T follicular helper cell (primary cell): ENCODE data around the gene AP5S1.
"Not testable (repeated sequence)": the region's sequence is repeated elsewhere in the genome, so short reads cannot be mapped to it uniquely, and the experiment has no call there.

Source experiments
- DNase-seq: peaks from one replicate; pipeline ENCODE4 v3.0.0-alpha.2; 2020; ENCODE audit warnings: low read depth

The AP5S1 gene

GRCh38 chr20:3789201-3789600 lies 31.1 kb upstream of the AP5S1 start:
- DNase-seq, result not testable (repeated sequence)

GRCh38 chr20:3794168-3794567 lies 26.2 kb upstream of the AP5S1 start:
- not testable (repeated sequence) for DNase-seq

GRCh38 chr20:3794701-3795420 lies 25.5 kb upstream of the AP5S1 start:
- no peak for DNase-seq

GRCh38 chr20:3795511-3796468 lies 24.6 kb upstream of the AP5S1 start, which contains the start of gene CDC25B:
Gene CDC25B, plus strand, starts transcription at chr20:3796310. Its CDS starts 222 bp downstream, at chr20:3796532.
- DNase-seq, result peak; percentile 87

GRCh38 chr20:3796477-3797225 lies 23.7 kb upstream of the AP5S1 start:
- DNase-seq, result no peak

GRCh38 chr20:3797226-3797545 lies 23.2 kb upstream of the AP5S1 start:
- no peak for DNase-seq

GRCh38 chr20:3797592-3798372 lies 22.6 kb upstream of the AP5S1 start:
- no peak for DNase-seq

GRCh38 chr20:3798373-3798768 lies 22.0 kb upstream of the AP5S1 start:
- DNase-seq, result no peak

- DNase-seq, result no peak
These were observed 21.5 kb upstream of the AP5S1 start for GRCh38 chr20:3798908-3799248.

GRCh38 chr20:3800256-3800877 lies 20.0 kb upstream of the AP5S1 start:
- DNase-seq, result no peak

- no peak for DNase-seq
These were observed 19.5 kb upstream of the AP5S1 start for GRCh38 chr20:3800878-3801260.

GRCh38 chr20:3801299-3801698 lies 19.0 kb upstream of the AP5S1 start:
- no peak for DNase-seq

- no peak for DNase-seq
These were observed 18.5 kb upstream of the AP5S1 start for GRCh38 chr20:3801846-3802245.

GRCh38 chr20:3802524-3803239 lies 17.7 kb upstream of the AP5S1 start:
- DNase-seq, result no peak

GRCh38 chr20:3803289-3803688 lies 17.1 kb upstream of the AP5S1 start:
- DNase-seq, result no peak

- no peak for DNase-seq
These were observed 16.5 kb upstream of the AP5S1 start for GRCh38 chr20:3803854-3804253.

- no peak for DNase-seq
These were observed 16.0 kb upstream of the AP5S1 start for GRCh38 chr20:3804254-3804751.

- no peak for DNase-seq
These were observed 15.6 kb upstream of the AP5S1 start for GRCh38 chr20:3804781-3805180.

GRCh38 chr20:3808544-3808943 lies 11.8 kb upstream of the AP5S1 start:
- DNase-seq, result no peak

GRCh38 chr20:3811467-3812258 lies 8.7 kb upstream of the AP5S1 start:
- peak; percentile 91 for DNase-seq
